GM23338 (cell line): ENCODE measurements around the gene CIT. TPM values are rescaled to one million over a fixed set of nuclear protein-coding genes. Genes with fewer than 3 reads are reported as not detected.

Experiments used
- CTCF ChIP-seq, 2 experiments: fragments of 200-600 bp in 1 of 2; sonication (generic) in 1 of 2; conservative IDR thresholded peaks; 2 replicates each; pipeline versions ENCODE4 v1.5.1 to v1.6.1; 2016 to 2017; ENCODE audit warnings: antibody characterized with exemption in 2 of 2, low read depth in 2 of 2, mild to moderate bottlenecking in 2 of 2, moderate library complexity in 1 of 2
- EZH2 ChIP-seq: fragments of 200-600 bp; sonication (generic); IDR thresholded peaks from one replicate; pipeline ENCODE4 v1.8.0; 2017; ENCODE audit warnings: antibody characterized with exemption, mild to moderate bottlenecking, low read depth; ENCODE audit not compliant: unreplicated experiment
- JUNB ChIP-seq: IDR thresholded peaks from one replicate; pipeline ENCODE4 v1.6.1; 2016; ENCODE audit warnings: antibody characterized with exemption; ENCODE audit not compliant: unreplicated experiment
- NANOG ChIP-seq: IDR thresholded peaks from 2 replicates; pipeline ENCODE4 v1.6.1; 2016; ENCODE audit warnings: antibody characterized with exemption, borderline replicate concordance
- POLR2AphosphoS5 ChIP-seq: IDR thresholded peaks from 2 replicates; pipeline ENCODE4 v1.6.1; 2016; ENCODE audit warnings: antibody characterized with exemption, low read depth
- REST ChIP-seq: IDR thresholded peaks from one replicate; pipeline ENCODE4 v1.6.1; 2018; ENCODE audit warnings: antibody characterized with exemption; ENCODE audit not compliant: unreplicated experiment
- ZNF114 ChIP-seq: fragments of 250-450 bp; sonication (Bioruptor Pico); IDR thresholded peaks from 2 replicates; pipeline ENCODE4 v1.5.0; 2020; ENCODE audit warnings: mild to moderate bottlenecking, moderate library complexity
- ZNF331 ChIP-seq: fragments of 250-450 bp; sonication (Bioruptor Pico); IDR thresholded peaks from 2 replicates; pipeline ENCODE4 v1.5.0; 2020; ENCODE audit warnings: low read depth, mild to moderate bottlenecking, moderate library complexity
- ZNF462 ChIP-seq: fragments of 250-450 bp; sonication (Bioruptor Pico); IDR thresholded peaks from 2 replicates; pipeline ENCODE4 v1.5.0; 2020; ENCODE audit warnings: mild to moderate bottlenecking, moderate library complexity
- polyA plus RNA-seq: library from polyadenylated mRNA; unstranded; fragments of >200 nt; fragmentation: Nextera tagmentation; extraction: Ambion mirVana; gene quantifications from 2 replicates; pipeline ENCODE4 v1.2.1, GENCODE V29; 2016
- total RNA-seq: library from RNA; depleted of rRNA; stranded (reverse); fragments of >200 nt; shearing (Covaris generic); gene quantifications from 2 replicates; pipeline ENCODE4 v1.2.3, GENCODE V29; 2014

The CIT gene
- total and polyA plus RNA-seq, 2 experiments from 2014 or later, result 9.7 to 47.8 TPM

- TF ChIP-seq ZNF462 (CRISPR knock-in tag), result no peak
- TF ChIP-seq ZNF331 (CRISPR knock-in tag), result no peak
- TF ChIP-seq EZH2, result no peak
- no peak for TF ChIP-seq ZNF114 (CRISPR knock-in tag)
- no peak for TF ChIP-seq REST
- no peak for TF ChIP-seq NANOG
- TF ChIP-seq POLR2AphosphoS5, result no peak
- TF ChIP-seq JUNB, result no peak
- no peak for TF ChIP-seq CTCF (conservative IDR thresholded peaks at IDR 0.05; ENCODE audit: low read depth in 2 of 2)
These were observed 189.2 kb downstream of the CIT start (continued) for GRCh38 chr12:119687879-119688278.
